Epithelial cell of esophagus (primary cell): ENCODE results near the gene SEMA3A.
"Not testable (repeated sequence)": the region's sequence is repeated elsewhere in the genome, so short reads cannot be mapped to it uniquely, and the experiment has no call there.

Source experiments
- DNase-seq: peaks from one replicate; pipeline ENCODE4 v3.0.0; 2010; ENCODE audit warnings: low read depth
- H3K4me3 ChIP-seq: 2 replicates; pipeline ENCODE4 v1.5.1; 2011; ENCODE audit warnings: mild to moderate bottlenecking, low read length, control low read depth
- CTCF ChIP-seq: IDR thresholded peaks from 2 replicates; pipeline ENCODE4 v1.5.1; 2011; ENCODE audit warnings: low read depth, mild to moderate bottlenecking, low read length, control low read depth, inconsistent platforms; ENCODE audit not compliant: insufficient read depth; ENCODE audit errors: missing control alignments

SEMA3A gene

GRCh38 chr7:84194484-84195271 lies at the start of gene SEMA3A:
SEMA3A (minus strand) TSS chr7:84194789; CDS start chr7:84194586, 203 bp downstream.
- no peak for TF ChIP-seq CTCF
- peak within 1 kb of the TSS; percentile 63 for H3K4me3 ChIP-seq
- peak; percentile 89 for DNase-seq

DNA sequence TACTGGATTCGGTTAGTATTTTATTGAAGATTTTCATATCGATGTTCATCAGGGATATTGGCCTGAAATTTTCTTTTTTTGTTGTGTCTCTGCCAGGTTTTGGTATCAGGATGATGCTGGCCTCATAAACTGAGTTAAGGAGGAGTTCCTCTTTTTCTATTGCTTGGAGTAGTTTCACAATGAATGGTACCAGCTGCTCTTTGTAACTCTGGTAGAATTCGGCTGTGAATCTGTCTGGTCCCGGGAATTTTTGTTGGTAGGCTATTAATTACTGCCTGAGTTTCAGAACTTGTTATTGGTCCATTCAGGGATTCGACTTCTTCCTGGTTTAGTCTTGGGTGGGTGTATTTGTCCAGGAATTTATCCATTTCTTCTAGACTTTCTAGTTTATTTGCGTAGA lies 48.4 kb upstream of the SEMA3A start:
- H3K4me3 ChIP-seq, DNase-seq: not testable (repeated sequence)

- H3K4me3 ChIP-seq = no peak overlapping the region
- no peak for TF ChIP-seq CTCF
- DNase-seq = no peak
Measured at GRCh38 chr7:84238596-84238995, 44.0 kb upstream of the SEMA3A start.

- no peak for TF ChIP-seq CTCF
- peak; percentile 96 for DNase-seq
- H3K4me3 ChIP-seq = no peak overlapping the region
Measured at GRCh38 chr7:84237533-84238173, 43.1 kb upstream of the SEMA3A start.

- peak; percentile 70 for DNase-seq
- TF ChIP-seq CTCF = no peak
- H3K4me3 ChIP-seq = no peak overlapping the region
Measured at GRCh38 chr7:84236398-84236797, 41.8 kb upstream of the SEMA3A start.

DNA sequence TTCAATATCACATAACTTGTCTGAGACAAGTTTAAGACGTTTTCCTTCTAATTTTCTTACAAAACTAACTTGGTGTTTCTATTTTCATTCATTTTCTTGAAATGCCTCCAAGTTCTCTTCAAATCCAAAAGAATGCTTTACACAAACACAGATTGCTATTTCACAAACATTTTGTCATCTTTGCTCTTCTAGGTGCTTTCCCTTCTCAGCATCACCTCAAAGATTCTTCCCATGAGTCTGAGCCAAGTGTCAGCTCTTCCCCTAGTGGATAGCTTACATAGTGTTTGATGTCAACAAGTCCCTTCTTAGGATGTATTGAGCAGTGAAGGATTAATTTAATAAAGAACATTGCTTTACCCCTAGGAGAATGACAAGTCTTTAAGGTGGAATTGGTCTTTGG lies 38.1 kb upstream of the SEMA3A start:
- no peak overlapping the region for H3K4me3 ChIP-seq
- DNase-seq = peak; percentile 61
- peak; percentile 40 for TF ChIP-seq CTCF

DNA sequence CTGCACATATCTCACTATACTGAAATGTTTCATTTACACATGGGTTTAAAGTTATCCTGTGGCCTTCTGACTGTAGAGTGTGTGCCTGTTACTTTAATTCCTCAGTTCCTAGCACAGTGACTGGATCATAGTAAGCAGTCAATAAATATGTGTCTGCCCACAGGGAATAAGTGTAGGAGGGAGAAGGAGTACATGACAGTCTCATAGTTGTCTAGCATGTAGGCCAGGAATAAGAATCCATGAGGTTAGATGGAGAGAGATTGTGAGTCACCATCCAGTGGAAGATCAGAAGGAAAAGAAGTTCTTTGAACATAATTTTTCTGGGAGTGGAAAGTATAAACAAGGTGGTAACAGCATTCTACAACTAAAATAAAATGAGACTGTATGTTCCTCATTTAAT lies 36.6 kb upstream of the SEMA3A start:
- H3K4me3 ChIP-seq = no peak overlapping the region
- TF ChIP-seq CTCF = no peak

More for the DNA sequence above, 36.6 kb upstream of the SEMA3A start:
- DNase-seq = peak; percentile 46
